ENCODE results near the gene CDYL2. TPM values are rescaled to one million over a fixed set of nuclear protein-coding genes. Genes with fewer than 3 reads are reported as not detected.

CDYL2 gene
- total RNA-seq, 4 donors from 2014 or later: 7.4 to 18.6 (median 9.4) TPM

GRCh38 chr16:80563066-80563465 is 241.3 kb downstream of the CDYL2 start:
- no peak overlapping the region for H3K27ac ChIP-seq
- H3K4me3 ChIP-seq: no peak overlapping the region
- H3K4me1 ChIP-seq: no peaks in the 10 kb centered on the region
- DNase-seq: no peak
- H3K36me3 ChIP-seq: no peaks in the 10 kb centered on the region
- H3K27me3 ChIP-seq: no peaks in the 10 kb centered on the region
- TF ChIP-seq POLR2A (IDR thresholded peaks at IDR 0.05): no peak
- no peak for TF ChIP-seq CTCF (IDR thresholded peaks at IDR 0.05)
- no peaks in the 10 kb centered on the region for H3K9me3 ChIP-seq

GRCh38 chr16:80559369-80559768 is 245.0 kb downstream of the CDYL2 start:
- H3K36me3 ChIP-seq: no peaks in the 10 kb centered on the region
- H3K9me3 ChIP-seq: no peaks in the 10 kb centered on the region
- no peak for TF ChIP-seq POLR2A (IDR thresholded peaks at IDR 0.05)
- TF ChIP-seq CTCF (IDR thresholded peaks at IDR 0.05): no peak
- DNase-seq: no peak
- no peaks in the 10 kb centered on the region for H3K4me1 ChIP-seq
- no peak overlapping the region for H3K27ac ChIP-seq
- no peaks in the 10 kb centered on the region for H3K27me3 ChIP-seq
- H3K4me3 ChIP-seq: no peak overlapping the region

- no peak for TF ChIP-seq POLR2A (IDR thresholded peaks at IDR 0.05)
- no peak for TF ChIP-seq CTCF (IDR thresholded peaks at IDR 0.05)
- Histone ChIP-seq H3K9me3 (no peaks in the 10 kb centered on the region), H3K27me3 (no peaks in the 10 kb centered on the region), H3K36me3 (no peaks in the 10 kb centered on the region), H3K4me3 (no peak overlapping the region), H3K4me1 (no peaks in the 10 kb centered on the region), H3K27ac (no peak overlapping the region)
- DNase-seq: no peak
Observed at GRCh38 chr16:80557037-80557436, 247.4 kb downstream of the CDYL2 start.

GRCh38 chr16:80556481-80556880 is 247.9 kb downstream of the CDYL2 start:
- H3K4me1 ChIP-seq: no peaks in the 10 kb centered on the region
- TF ChIP-seq POLR2A (IDR thresholded peaks at IDR 0.05): no peak
- TF ChIP-seq CTCF (IDR thresholded peaks at IDR 0.05): no peak
- no peaks in the 10 kb centered on the region for H3K27me3 ChIP-seq
- H3K36me3 ChIP-seq: no peaks in the 10 kb centered on the region
- no peak overlapping the region for H3K27ac ChIP-seq
- no peak overlapping the region for H3K4me3 ChIP-seq
- no peak for DNase-seq
- no peaks in the 10 kb centered on the region for H3K9me3 ChIP-seq

GRCh38 chr16:80554033-80554432 is 250.4 kb downstream of the CDYL2 start:
- no peak overlapping the region for H3K4me3 ChIP-seq
- H3K27ac ChIP-seq: no peak overlapping the region
- no peaks in the 10 kb centered on the region for H3K36me3 ChIP-seq
- no peaks in the 10 kb centered on the region for H3K4me1 ChIP-seq
- H3K9me3 ChIP-seq: no peaks in the 10 kb centered on the region
- no peaks in the 10 kb centered on the region for H3K27me3 ChIP-seq
- no peak for DNase-seq
- TF ChIP-seq POLR2A (IDR thresholded peaks at IDR 0.05) (no peak), CTCF (IDR thresholded peaks at IDR 0.05) (no peak)

GRCh38 chr16:80552277-80552676 is 252.1 kb downstream of the CDYL2 start:
- no peak for DNase-seq
- no peaks in the 10 kb centered on the region for H3K9me3 ChIP-seq

More at GRCh38 chr16:80552277-80552676, 252.1 kb downstream of the CDYL2 start:
- H3K4me3 ChIP-seq: no peak overlapping the region
- no peaks in the 10 kb centered on the region for H3K36me3 ChIP-seq
- no peaks in the 10 kb centered on the region for H3K4me1 ChIP-seq
- TF ChIP-seq POLR2A (IDR thresholded peaks at IDR 0.05): no peak
- no peak for TF ChIP-seq CTCF (IDR thresholded peaks at IDR 0.05)
- no peaks in the 10 kb centered on the region for H3K27me3 ChIP-seq
- no peak overlapping the region for H3K27ac ChIP-seq

Data from Peyer's patch (tissue), 4 donors.